Measurements from ENCODE around the gene C2CD3.

- TF ChIP-seq CTCF (IDR thresholded peaks at IDR 0.05) (no peak), POLR2AphosphoS5 (IDR thresholded peaks at IDR 0.05; ENCODE audit: insufficient read depth in 1 of 2, low read depth in 1 of 2) (no peak)
These were observed 205.6 kb downstream of the C2CD3 start for GRCh38 chr11:73965076-73965763.
